CD4-positive, alpha-beta T cell treated with Interleukin-15 for 4 hours (primary cell): ENCODE data around the gene WDFY4.

Experiments used
- DNase-seq: peaks from one replicate; pipeline ENCODE4 v3.0.0-alpha.2; 2020; ENCODE audit warnings: low spot score

WDFY4 gene

GRCh38 chr10:48881937-48882336 is 197.3 kb downstream of the WDFY4 start:
- DNase-seq: no peak

GRCh38 chr10:48882881-48883280 is 198.2 kb downstream of the WDFY4 start:
- no peak for DNase-seq

GRCh38 chr10:48883701-48884100 is 199.0 kb downstream of the WDFY4 start:
- DNase-seq: no peak

GRCh38 chr10:48884179-48885045 is 199.7 kb downstream of the WDFY4 start:
- no peak for DNase-seq

GRCh38 chr10:48885376-48885775 is 200.7 kb downstream of the WDFY4 start:
- DNase-seq: no peak

GRCh38 chr10:48887982-48888381 is 203.3 kb downstream of the WDFY4 start:
- DNase-seq: no peak

- DNase-seq: no peak
Measured at GRCh38 chr10:48890888-48891850, 206.5 kb downstream of the WDFY4 start.

- no peak for DNase-seq
Measured at GRCh38 chr10:48894911-48895802, 210.5 kb downstream of the WDFY4 start.

GRCh38 chr10:48895803-48896195 is 211.1 kb downstream of the WDFY4 start:
- DNase-seq: no peak

GRCh38 chr10:48896756-48897440 is 212.2 kb downstream of the WDFY4 start:
- no peak for DNase-seq

GRCh38 chr10:48897441-48897790 is 212.7 kb downstream of the WDFY4 start:
- DNase-seq: no peak

GRCh38 chr10:48898426-48898825 is 213.8 kb downstream of the WDFY4 start:
- DNase-seq: no peak

GRCh38 chr10:48899781-48900180 is 215.1 kb downstream of the WDFY4 start:
- DNase-seq: no peak

GRCh38 chr10:48900371-48900801 is 215.7 kb downstream of the WDFY4 start:
- no peak for DNase-seq

GRCh38 chr10:48901319-48901718 is 216.6 kb downstream of the WDFY4 start:
- DNase-seq: no peak

GRCh38 chr10:48902096-48902495 is 217.4 kb downstream of the WDFY4 start:
- DNase-seq: no peak

- no peak for DNase-seq
Measured at GRCh38 chr10:48903151-48903550, 218.5 kb downstream of the WDFY4 start.

GRCh38 chr10:48904861-48905260 is 220.2 kb downstream of the WDFY4 start:
- no peak for DNase-seq

GRCh38 chr10:48905311-48905710 is 220.6 kb downstream of the WDFY4 start:
- DNase-seq: no peak

GRCh38 chr10:48906841-48907240 is 222.2 kb downstream of the WDFY4 start:
- DNase-seq: no peak

- DNase-seq: no peak
Measured at GRCh38 chr10:48907730-48908129, 223.1 kb downstream of the WDFY4 start.
